ENCODE measurements around the gene TCEA2.

TCEA2 gene

GRCh38 chr20:64090165-64090564 is 27.2 kb downstream of the TCEA2 start:
- Histone ChIP-seq H3K9me3 (ENCODE audit: control insufficient read depth, low read length) (peaks cover 4% of the 10 kb centered on the region), H3K4me3 (ENCODE audit: extremely low read depth, insufficient read depth, low read length, poor library complexity, severe bottlenecking) (no peak overlapping the region), H3K36me3 (ENCODE audit: control insufficient read depth, insufficient read depth, low read length) (no peaks in the 10 kb centered on the region), H3K4me1 (ENCODE audit: control insufficient read depth, insufficient read depth, low read length, poor library complexity, severe bottlenecking) (no peaks in the 10 kb centered on the region), H3K27ac (ENCODE audit: low read depth, low read length, severe bottlenecking) (no peak overlapping the region)
- WGBS, 2 experiments (ENCODE audit: insufficient coverage in 2 of 2) = 71 to 82% methylated on average over 8 to 10 of the region's 10 CpGs

DNA sequence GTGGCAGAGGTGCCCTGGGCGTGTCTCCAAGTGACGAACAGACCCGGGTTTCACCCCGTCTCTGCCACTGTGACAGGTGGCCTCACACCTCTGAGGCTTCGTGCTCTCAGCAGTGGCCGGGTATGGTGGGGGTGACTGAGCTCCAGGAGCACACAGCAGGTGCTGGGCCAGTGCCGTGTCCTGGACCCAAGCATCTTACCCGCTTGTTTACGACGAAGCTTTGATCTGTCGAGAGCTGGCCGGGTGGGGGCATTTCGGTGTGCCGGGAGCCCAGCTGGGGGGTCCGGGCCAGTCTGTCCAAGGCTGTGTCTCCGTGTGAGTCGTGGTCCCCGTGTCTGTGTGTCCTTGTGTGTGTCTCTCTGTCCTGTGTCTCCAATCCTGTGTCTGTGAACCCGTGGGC is 28.3 kb downstream of the TCEA2 start:
- no peak overlapping the region for H3K27ac ChIP-seq (ENCODE audit: low read depth, low read length, severe bottlenecking)
- 84 to 85% methylated on average over 18 to 19 of the region's 19 CpGs for WGBS, 2 experiments (ENCODE audit: insufficient coverage in 2 of 2)
- no peaks in the 10 kb centered on the region for H3K4me1 ChIP-seq (ENCODE audit: control insufficient read depth, insufficient read depth, low read length, poor library complexity, severe bottlenecking)
- no peaks in the 10 kb centered on the region for H3K36me3 ChIP-seq (ENCODE audit: control insufficient read depth, insufficient read depth, low read length)
- no peak overlapping the region for H3K4me3 ChIP-seq (ENCODE audit: extremely low read depth, insufficient read depth, low read length, poor library complexity, severe bottlenecking)
- H3K9me3 ChIP-seq (ENCODE audit: control insufficient read depth, low read length) = peaks cover 4% of the 10 kb centered on the region

DNA sequence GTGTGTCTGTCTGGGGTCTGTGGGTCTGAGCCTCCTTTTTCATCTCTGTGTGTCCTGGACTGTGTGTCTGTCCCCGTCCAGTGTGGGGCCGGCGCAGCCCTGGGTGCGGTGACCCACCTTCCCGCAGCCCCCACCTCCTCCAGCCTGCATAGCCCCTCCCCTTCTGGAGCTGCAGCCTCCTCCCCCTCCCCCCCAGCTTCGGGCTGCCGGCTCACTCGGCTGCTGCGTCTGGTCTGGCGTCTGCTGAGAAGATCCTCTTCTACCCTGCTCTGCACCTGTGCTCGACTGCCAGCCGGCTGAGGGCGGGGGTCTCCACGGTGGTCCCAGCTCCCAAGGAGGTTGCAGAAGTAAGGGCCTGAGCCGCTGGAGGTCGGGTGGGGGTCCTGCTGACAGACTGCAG is 28.8 kb downstream of the TCEA2 start:
- WGBS, 2 experiments (ENCODE audit: insufficient coverage in 2 of 2) = 27 to 35% methylated on average over 11 to 16 of the region's 16 CpGs
- Histone ChIP-seq H3K4me3 (ENCODE audit: extremely low read depth, insufficient read depth, low read length, poor library complexity, severe bottlenecking) (no peak overlapping the region), H3K27ac (ENCODE audit: low read depth, low read length, severe bottlenecking) (no peak overlapping the region), H3K9me3 (ENCODE audit: control insufficient read depth, low read length) (peaks cover 2% of the 10 kb centered on the region), H3K36me3 (ENCODE audit: control insufficient read depth, insufficient read depth, low read length) (no peaks in the 10 kb centered on the region), H3K4me1 (ENCODE audit: control insufficient read depth, insufficient read depth, low read length, poor library complexity, severe bottlenecking) (no peaks in the 10 kb centered on the region)

GRCh38 chr20:64092258-64093012 is 29.4 kb downstream of the TCEA2 start:
- no peak overlapping the region for H3K4me3 ChIP-seq (ENCODE audit: extremely low read depth, insufficient read depth, low read length, poor library complexity, severe bottlenecking)
- H3K9me3 ChIP-seq (ENCODE audit: control insufficient read depth, low read length) = no peaks in the 10 kb centered on the region
- no peak overlapping the region for H3K27ac ChIP-seq (ENCODE audit: low read depth, low read length, severe bottlenecking)
- no peaks in the 10 kb centered on the region for H3K36me3 ChIP-seq (ENCODE audit: control insufficient read depth, insufficient read depth, low read length)
- no peaks in the 10 kb centered on the region for H3K4me1 ChIP-seq (ENCODE audit: control insufficient read depth, insufficient read depth, low read length, poor library complexity, severe bottlenecking)
- WGBS, 2 experiments (ENCODE audit: insufficient coverage in 2 of 2) = 76 to 80% methylated on average over 27 of the region's 27 CpGs

DNA sequence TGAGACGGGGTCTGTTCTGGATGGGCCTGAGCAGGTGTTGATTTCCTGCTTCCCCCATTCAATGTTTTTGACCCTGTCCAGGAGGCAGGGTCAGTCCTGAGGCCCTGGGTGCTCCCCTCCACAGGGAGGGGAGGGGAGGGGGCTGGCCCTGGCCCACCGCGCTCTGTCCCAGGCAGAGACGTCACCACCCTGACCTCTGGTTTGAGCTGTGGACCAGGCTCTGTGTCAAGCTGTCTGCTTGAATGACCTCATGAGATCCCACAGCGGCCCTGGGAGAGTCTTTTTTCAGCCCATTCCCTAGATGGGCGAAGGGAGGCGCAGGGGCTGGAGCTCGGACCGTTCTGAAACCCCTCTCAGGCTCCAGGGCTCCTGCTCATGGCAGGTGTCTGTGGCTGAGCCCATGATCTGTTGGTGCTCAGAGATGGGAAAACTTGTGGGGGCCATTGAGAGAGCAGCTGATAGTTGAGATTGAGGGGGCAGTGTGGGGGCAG is 30.1 kb downstream of the TCEA2 start:
- 66 to 68% methylated on average over 8 to 9 of the region's 9 CpGs for WGBS, 2 experiments (ENCODE audit: insufficient coverage in 2 of 2)

GRCh38 chr20:64095455-64095854 is 32.5 kb downstream of the TCEA2 start:
- 75 to 78% methylated on average over 3 of the region's 4 CpGs for WGBS, 2 experiments (ENCODE audit: insufficient coverage in 2 of 2)
- Histone ChIP-seq H3K9me3 (ENCODE audit: control insufficient read depth, low read length) (no peaks in the 10 kb centered on the region), H3K4me3 (ENCODE audit: extremely low read depth, insufficient read depth, low read length, poor library complexity, severe bottlenecking) (no peak overlapping the region), H3K36me3 (ENCODE audit: control insufficient read depth, insufficient read depth, low read length) (no peaks in the 10 kb centered on the region), H3K27ac (ENCODE audit: low read depth, low read length, severe bottlenecking) (no peak overlapping the region), H3K4me1 (ENCODE audit: control insufficient read depth, insufficient read depth, low read length, poor library complexity, severe bottlenecking) (no peaks in the 10 kb centered on the region)

More for the DNA sequence above, 30.1 kb downstream of the TCEA2 start:
- Histone ChIP-seq H3K27ac (ENCODE audit: low read depth, low read length, severe bottlenecking) (no peak overlapping the region), H3K36me3 (ENCODE audit: control insufficient read depth, insufficient read depth, low read length) (no peaks in the 10 kb centered on the region), H3K9me3 (ENCODE audit: control insufficient read depth, low read length) (no peaks in the 10 kb centered on the region), H3K4me3 (ENCODE audit: extremely low read depth, insufficient read depth, low read length, poor library complexity, severe bottlenecking) (no peak overlapping the region), H3K4me1 (ENCODE audit: control insufficient read depth, insufficient read depth, low read length, poor library complexity, severe bottlenecking) (no peaks in the 10 kb centered on the region)

DNA sequence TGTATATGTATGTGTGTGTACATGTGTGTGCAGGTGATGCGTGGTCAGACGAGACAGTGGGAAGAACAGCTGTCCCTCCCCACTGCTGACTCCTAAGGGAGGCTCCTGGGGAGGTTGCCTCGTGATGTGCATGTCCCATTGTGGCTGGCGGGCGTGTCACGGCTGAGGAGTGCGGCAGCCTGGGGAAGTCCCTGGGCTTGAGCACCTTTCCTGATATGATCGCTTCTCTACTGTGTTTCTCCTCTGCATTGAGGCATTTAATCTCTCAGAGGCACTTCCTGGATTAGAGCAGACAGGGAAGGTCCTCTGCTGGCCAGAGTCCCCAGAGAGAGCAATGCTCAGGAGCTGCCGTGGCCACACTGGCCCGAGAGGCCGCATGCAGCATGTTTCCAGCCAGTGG is 32.9 kb downstream of the TCEA2 start:
- no peak overlapping the region for H3K27ac ChIP-seq (ENCODE audit: low read depth, low read length, severe bottlenecking)
- no peaks in the 10 kb centered on the region for H3K9me3 ChIP-seq (ENCODE audit: control insufficient read depth, low read length)
- no peak overlapping the region for H3K4me3 ChIP-seq (ENCODE audit: extremely low read depth, insufficient read depth, low read length, poor library complexity, severe bottlenecking)
- H3K4me1 ChIP-seq (ENCODE audit: control insufficient read depth, insufficient read depth, low read length, poor library complexity, severe bottlenecking) = no peaks in the 10 kb centered on the region
- 88 to 92% methylated on average over 11 of the region's 11 CpGs for WGBS, 2 experiments (ENCODE audit: insufficient coverage in 2 of 2)
- no peaks in the 10 kb centered on the region for H3K36me3 ChIP-seq (ENCODE audit: control insufficient read depth, insufficient read depth, low read length)

DNA sequence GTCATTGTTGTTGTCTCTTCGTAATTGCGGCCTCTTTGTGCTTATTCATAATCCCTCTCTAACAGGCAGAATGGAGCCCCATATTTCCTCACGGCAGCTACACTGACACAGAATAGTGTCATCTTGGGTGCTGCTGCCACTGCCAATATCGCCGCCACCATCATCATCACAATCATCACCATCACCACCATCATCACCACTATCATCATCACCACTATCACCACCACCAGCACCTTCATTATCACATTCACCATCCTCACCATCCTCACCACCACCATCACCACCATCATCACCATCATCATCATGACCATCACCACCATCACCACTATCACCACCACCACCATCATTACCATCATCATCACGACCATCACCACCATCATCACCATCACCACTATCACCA is 33.5 kb downstream of the TCEA2 start:
- H3K4me3 ChIP-seq (ENCODE audit: extremely low read depth, insufficient read depth, low read length, poor library complexity, severe bottlenecking) = no peak overlapping the region
- H3K36me3 ChIP-seq (ENCODE audit: control insufficient read depth, insufficient read depth, low read length) = no peaks in the 10 kb centered on the region
- WGBS, 2 experiments (ENCODE audit: insufficient coverage in 2 of 2) = 73 to 75% methylated on average over 6 of the region's 6 CpGs
- H3K4me1 ChIP-seq (ENCODE audit: control insufficient read depth, insufficient read depth, low read length, poor library complexity, severe bottlenecking) = no peaks in the 10 kb centered on the region
- H3K27ac ChIP-seq (ENCODE audit: low read depth, low read length, severe bottlenecking) = no peak overlapping the region
- H3K9me3 ChIP-seq (ENCODE audit: control insufficient read depth, low read length) = no peaks in the 10 kb centered on the region

- Histone ChIP-seq H3K36me3 (ENCODE audit: control insufficient read depth, insufficient read depth, low read length) (no peaks in the 10 kb centered on the region), H3K9me3 (ENCODE audit: control insufficient read depth, low read length) (no peaks in the 10 kb centered on the region), H3K4me3 (ENCODE audit: extremely low read depth, insufficient read depth, low read length, poor library complexity, severe bottlenecking) (no peak overlapping the region), H3K27ac (ENCODE audit: low read depth, low read length, severe bottlenecking) (no peak overlapping the region), H3K4me1 (ENCODE audit: control insufficient read depth, insufficient read depth, low read length, poor library complexity, severe bottlenecking) (no peaks in the 10 kb centered on the region)
- WGBS, 2 experiments (ENCODE audit: insufficient coverage in 2 of 2) = 93 to 94% methylated on average over 28 of the region's 28 CpGs
Measured at GRCh38 chr20:64098471-64099013, 35.5 kb downstream of the TCEA2 start.

- H3K36me3 ChIP-seq (ENCODE audit: control insufficient read depth, insufficient read depth, low read length) = no peaks in the 10 kb centered on the region
- H3K4me1 ChIP-seq (ENCODE audit: control insufficient read depth, insufficient read depth, low read length, poor library complexity, severe bottlenecking) = no peaks in the 10 kb centered on the region
- no peak overlapping the region for H3K27ac ChIP-seq (ENCODE audit: low read depth, low read length, severe bottlenecking)
- H3K4me3 ChIP-seq (ENCODE audit: extremely low read depth, insufficient read depth, low read length, poor library complexity, severe bottlenecking) = no peak overlapping the region
- H3K9me3 ChIP-seq (ENCODE audit: control insufficient read depth, low read length) = no peaks in the 10 kb centered on the region
- WGBS, 2 experiments (ENCODE audit: insufficient coverage in 2 of 2) = 86 to 91% methylated on average over 15 to 20 of the region's 21 CpGs
Measured at GRCh38 chr20:64099086-64099786, 36.2 kb downstream of the TCEA2 start.

Data from mesodermal cell (in vitro differentiated cells).